Liver (tissue), 9 donors: Measurements from ENCODE around the gene DAPK1. TPM values are rescaled to one million over a fixed set of nuclear protein-coding genes. Genes with fewer than 3 reads are reported as not detected.

Source experiments
- DNase-seq: peaks from one replicate; pipeline ENCODE4 v3.0.0-alpha.2; 2017; ENCODE audit warnings: low spot score
- H3K27ac ChIP-seq, 2 donors: one replicate each; pipeline ENCODE4 v1.7.0; 2013; ENCODE audit warnings: inconsistent platforms in 2 of 2, low read length in 2 of 2, control low read depth in 1 of 2, low read depth in 1 of 2, mild to moderate bottlenecking in 1 of 2
- H3K27me3 ChIP-seq, 4 donors: one replicate each; pipeline versions ENCODE4 v1.6.1 to v1.7.0; 2013; ENCODE audit warnings: low read length in 3 of 4, inconsistent platforms in 1 of 4, mild to moderate bottlenecking in 1 of 4, moderate library complexity in 1 of 4; ENCODE audit not compliant: control insufficient read depth in 4 of 4, insufficient read depth in 4 of 4
- H3K36me3 ChIP-seq, 4 donors: one replicate each; pipeline versions ENCODE4 v1.6.1 to v1.7.0; 2013; ENCODE audit warnings: low read length in 3 of 4, mild to moderate bottlenecking in 3 of 4, low read depth in 1 of 4, moderate library complexity in 1 of 4; ENCODE audit not compliant: control insufficient read depth in 4 of 4, insufficient read depth in 3 of 4
- H3K4me1 ChIP-seq, 4 donors: one replicate each; pipeline versions ENCODE4 v1.6.1 to v1.7.0; 2013; ENCODE audit warnings: low read length in 3 of 4, mild to moderate bottlenecking in 3 of 4, moderate library complexity in 1 of 4; ENCODE audit not compliant: control insufficient read depth in 4 of 4, insufficient read depth in 4 of 4
- H3K4me3 ChIP-seq, 3 donors: one replicate each; pipeline versions ENCODE4 v1.6.1 to v1.7.0; 2013; ENCODE audit warnings: low read length in 3 of 3, control low read depth in 1 of 3, low read depth in 1 of 3, mild to moderate bottlenecking in 1 of 3
- H3K9ac ChIP-seq, 2 donors: one replicate each; pipeline ENCODE4 v1.7.0; 2013; ENCODE audit warnings: low read length in 2 of 2, mild to moderate bottlenecking in 2 of 2, moderate library complexity in 2 of 2, control low read depth in 1 of 2, low read depth in 1 of 2
- H3K9me3 ChIP-seq, 4 donors: one replicate each; pipeline versions ENCODE4 v1.6.1 to v1.7.0; 2013; ENCODE audit warnings: low read length in 3 of 4; ENCODE audit not compliant: control insufficient read depth in 4 of 4
- EGR1 ChIP-seq, 2 donors: IDR thresholded peaks; 2 replicates each; pipeline ENCODE4 v1.6.1; 2016 to 2018; ENCODE audit warnings: antibody characterized with exemption in 2 of 2, low read depth in 2 of 2
- FOXA1 ChIP-seq: IDR thresholded peaks from 2 replicates; pipeline ENCODE4 v1.6.1; 2016; ENCODE audit warnings: antibody characterized with exemption
- FOXA2 ChIP-seq: IDR thresholded peaks from 2 replicates; pipeline ENCODE4 v1.6.1; 2016; ENCODE audit warnings: antibody characterized with exemption
- GABPA ChIP-seq, 2 donors: IDR thresholded peaks in 1 of 2; conservative IDR thresholded peaks in 1 of 2; 2 replicates each; pipeline ENCODE4 v1.6.1; 2016; ENCODE audit warnings: antibody characterized with exemption in 2 of 2, mild to moderate bottlenecking in 1 of 2, moderate library complexity in 1 of 2
- HNF4A ChIP-seq, 2 donors: conservative IDR thresholded peaks; 2 replicates each; pipeline ENCODE4 v1.6.1; 2016; ENCODE audit warnings: antibody characterized with exemption in 2 of 2, mild to moderate bottlenecking in 2 of 2
- HNF4G ChIP-seq: IDR thresholded peaks from 2 replicates; pipeline ENCODE4 v1.6.1; 2016; ENCODE audit warnings: antibody characterized with exemption
- SP1 ChIP-seq: IDR thresholded peaks from 2 replicates; pipeline ENCODE4 v1.6.1; 2018; ENCODE audit warnings: antibody characterized with exemption, mild to moderate bottlenecking
- TAF1 ChIP-seq: conservative IDR thresholded peaks from 2 replicates; pipeline ENCODE4 v1.6.1; 2016; ENCODE audit warnings: antibody characterized with exemption, mild to moderate bottlenecking
- YY1 ChIP-seq: IDR thresholded peaks from 2 replicates; pipeline ENCODE4 v1.6.1; 2016; ENCODE audit warnings: antibody characterized with exemption, mild to moderate bottlenecking
- WGBS: extraction: QIAGEN DNeasy Blood & Tissue Kit; methylation state at CpG from one replicate; pipeline ENCODE4 v1.1.7; 2013; 5-methylcytosine and 5-hydroxymethylcytosine counted together
- polyA plus RNA-seq, 2 donors: library from polyadenylated mRNA; stranded (reverse) in 1 of 2; unstranded in 1 of 2; fragments of 200-250 nt in 1 of 2; fragments of >200 nt in 1 of 2; fragmentation: Nextera tagmentation in 1 of 2; extraction: Ambion mirVana in 1 of 2; gene quantifications; one replicate each; pipeline versions ENCODE4 v1.2.1 to v1.2.3, GENCODE V29; 2013 to 2015
- total RNA-seq, 2 donors: library from RNA; depleted of rRNA; stranded (reverse); fragments of >200 nt; gene quantifications; one replicate each; pipeline ENCODE4 v1.2.3, GENCODE V29; 2014
- TF ChIP-seq, protein P1 (sequence below): IDR thresholded peaks from 2 replicates; pipeline ENCODE4 v1.6.1; 2016; ENCODE audit warnings: antibody characterized with exemption
- TF ChIP-seq, protein P2 (sequence below): fragments of 150-350 bp; IDR thresholded peaks from 2 replicates; pipeline ENCODE4 v1.5.1; 2017; ENCODE audit warnings: improper control_type of control experiment, low read depth, low read length; ENCODE audit not compliant: missing input control
- TF ChIP-seq, protein P3 (sequence below): IDR thresholded peaks from 2 replicates; pipeline ENCODE4 v1.6.1; 2016; ENCODE audit warnings: antibody characterized with exemption
- donor health status: healthy.
- donor health status: healthy.
- donor health status: healthy.
- donor health status: healthy.
- donor health status: healthy.

Gene DAPK1
- total and polyA plus RNA-seq, 4 donors: 14.0 to 40.8 (median 21.8) TPM

DNA sequence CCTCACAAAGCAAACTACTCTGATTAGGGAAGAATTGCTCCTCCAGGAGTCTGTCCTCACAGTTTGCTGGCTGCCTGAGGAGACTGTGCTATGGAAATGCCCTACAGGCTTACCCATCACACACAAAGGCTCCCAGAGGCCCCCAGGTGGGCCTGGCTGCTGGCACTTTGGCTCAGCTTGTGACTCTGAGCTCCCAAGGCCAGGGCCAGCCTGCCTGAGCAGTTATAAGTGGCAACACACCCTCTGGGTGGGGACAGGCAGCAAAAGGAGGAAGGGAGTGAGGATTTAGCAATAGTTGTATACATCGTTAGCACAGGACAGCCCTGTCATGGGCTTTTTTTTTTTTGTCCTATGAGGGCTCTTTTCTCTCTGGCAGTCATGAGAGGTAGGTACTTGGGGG, 103.5 kb downstream of the DAPK1 start:
- 70% methylated on average over 1 of the region's 1 CpG for WGBS
- H3K27ac ChIP-seq: peak overlapping the region; percentile 15 to 29
- DNase-seq: no peak
- H3K27me3 ChIP-seq: no peaks in the 10 kb centered on the region
- no peaks in the 10 kb centered on the region for H3K9me3 ChIP-seq
- no peak overlapping the region for H3K4me3 ChIP-seq
- peaks cover 5 to 49% (median 29%) of the 10 kb centered on the region in 4 donors for H3K4me1 ChIP-seq
- peaks cover 3 to 10% (median 7%) of the 10 kb centered on the region in 4 donors for H3K36me3 ChIP-seq
- H3K9ac ChIP-seq: no peak overlapping the region
- TF ChIP-seq, protein P1, sequence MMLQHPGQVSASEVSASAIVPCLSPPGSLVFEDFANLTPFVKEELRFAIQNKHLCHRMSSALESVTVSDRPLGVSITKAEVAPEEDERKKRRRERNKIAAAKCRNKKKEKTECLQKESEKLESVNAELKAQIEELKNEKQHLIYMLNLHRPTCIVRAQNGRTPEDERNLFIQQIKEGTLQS: no peak
- TF ChIP-seq, protein P2, sequence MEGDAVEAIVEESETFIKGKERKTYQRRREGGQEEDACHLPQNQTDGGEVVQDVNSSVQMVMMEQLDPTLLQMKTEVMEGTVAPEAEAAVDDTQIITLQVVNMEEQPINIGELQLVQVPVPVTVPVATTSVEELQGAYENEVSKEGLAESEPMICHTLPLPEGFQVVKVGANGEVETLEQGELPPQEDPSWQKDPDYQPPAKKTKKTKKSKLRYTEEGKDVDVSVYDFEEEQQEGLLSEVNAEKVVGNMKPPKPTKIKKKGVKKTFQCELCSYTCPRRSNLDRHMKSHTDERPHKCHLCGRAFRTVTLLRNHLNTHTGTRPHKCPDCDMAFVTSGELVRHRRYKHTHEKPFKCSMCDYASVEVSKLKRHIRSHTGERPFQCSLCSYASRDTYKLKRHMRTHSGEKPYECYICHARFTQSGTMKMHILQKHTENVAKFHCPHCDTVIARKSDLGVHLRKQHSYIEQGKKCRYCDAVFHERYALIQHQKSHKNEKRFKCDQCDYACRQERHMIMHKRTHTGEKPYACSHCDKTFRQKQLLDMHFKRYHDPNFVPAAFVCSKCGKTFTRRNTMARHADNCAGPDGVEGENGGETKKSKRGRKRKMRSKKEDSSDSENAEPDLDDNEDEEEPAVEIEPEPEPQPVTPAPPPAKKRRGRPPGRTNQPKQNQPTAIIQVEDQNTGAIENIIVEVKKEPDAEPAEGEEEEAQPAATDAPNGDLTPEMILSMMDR: no peak

DNA sequence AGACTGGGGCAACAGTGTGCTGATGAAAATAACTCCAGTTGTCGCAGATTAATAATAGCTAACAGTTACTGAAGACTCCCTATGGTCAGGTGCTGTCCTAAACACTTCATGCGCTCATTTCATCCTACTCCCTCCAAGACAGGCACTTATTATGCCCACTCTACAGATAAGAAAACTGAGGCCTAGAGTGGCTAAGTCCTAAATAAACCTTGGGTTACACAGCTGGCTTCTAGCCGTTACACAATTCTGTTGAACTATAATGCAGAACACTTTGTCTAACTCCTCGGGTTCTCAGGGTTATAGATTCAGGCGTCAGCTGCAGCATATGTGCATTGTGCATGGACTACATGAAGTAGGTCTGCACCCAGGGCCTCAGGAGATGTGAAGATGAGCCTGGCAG, 103.9 kb downstream of the DAPK1 start:
- Histone ChIP-seq H3K9me3 (no peaks in the 10 kb centered on the region), H3K4me1 (peaks cover 5 to 44% (median 25%) of the 10 kb centered on the region in 4 donors), H3K4me3 (no peak overlapping the region), H3K27me3 (no peaks in the 10 kb centered on the region), H3K36me3 (peaks cover 3 to 10% (median 7%) of the 10 kb centered on the region in 4 donors), H3K9ac (no peak overlapping the region), H3K27ac (no peak overlapping the region)
- TF ChIP-seq, protein P2: no peak
- TF ChIP-seq EGR1 (IDR thresholded peaks at IDR 0.05; ENCODE audit: low read depth in 2 of 2) (no peak), HNF4A (conservative IDR thresholded peaks at IDR 0.05) (no peak), FOXA1 (no peak), FOXA2 (no peak), YY1 (no peak), SP1 (no peak)
- TF ChIP-seq, protein P3, sequence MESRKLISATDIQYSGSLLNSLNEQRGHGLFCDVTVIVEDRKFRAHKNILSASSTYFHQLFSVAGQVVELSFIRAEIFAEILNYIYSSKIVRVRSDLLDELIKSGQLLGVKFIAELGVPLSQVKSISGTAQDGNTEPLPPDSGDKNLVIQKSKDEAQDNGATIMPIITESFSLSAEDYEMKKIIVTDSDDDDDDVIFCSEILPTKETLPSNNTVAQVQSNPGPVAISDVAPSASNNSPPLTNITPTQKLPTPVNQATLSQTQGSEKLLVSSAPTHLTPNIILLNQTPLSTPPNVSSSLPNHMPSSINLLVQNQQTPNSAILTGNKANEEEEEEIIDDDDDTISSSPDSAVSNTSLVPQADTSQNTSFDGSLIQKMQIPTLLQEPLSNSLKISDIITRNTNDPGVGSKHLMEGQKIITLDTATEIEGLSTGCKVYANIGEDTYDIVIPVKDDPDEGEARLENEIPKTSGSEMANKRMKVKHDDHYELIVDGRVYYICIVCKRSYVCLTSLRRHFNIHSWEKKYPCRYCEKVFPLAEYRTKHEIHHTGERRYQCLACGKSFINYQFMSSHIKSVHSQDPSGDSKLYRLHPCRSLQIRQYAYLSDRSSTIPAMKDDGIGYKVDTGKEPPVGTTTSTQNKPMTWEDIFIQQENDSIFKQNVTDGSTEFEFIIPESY: no peak
- DNase-seq: no peak
- 84% methylated on average over 5 of the region's 5 CpGs for WGBS

DNA sequence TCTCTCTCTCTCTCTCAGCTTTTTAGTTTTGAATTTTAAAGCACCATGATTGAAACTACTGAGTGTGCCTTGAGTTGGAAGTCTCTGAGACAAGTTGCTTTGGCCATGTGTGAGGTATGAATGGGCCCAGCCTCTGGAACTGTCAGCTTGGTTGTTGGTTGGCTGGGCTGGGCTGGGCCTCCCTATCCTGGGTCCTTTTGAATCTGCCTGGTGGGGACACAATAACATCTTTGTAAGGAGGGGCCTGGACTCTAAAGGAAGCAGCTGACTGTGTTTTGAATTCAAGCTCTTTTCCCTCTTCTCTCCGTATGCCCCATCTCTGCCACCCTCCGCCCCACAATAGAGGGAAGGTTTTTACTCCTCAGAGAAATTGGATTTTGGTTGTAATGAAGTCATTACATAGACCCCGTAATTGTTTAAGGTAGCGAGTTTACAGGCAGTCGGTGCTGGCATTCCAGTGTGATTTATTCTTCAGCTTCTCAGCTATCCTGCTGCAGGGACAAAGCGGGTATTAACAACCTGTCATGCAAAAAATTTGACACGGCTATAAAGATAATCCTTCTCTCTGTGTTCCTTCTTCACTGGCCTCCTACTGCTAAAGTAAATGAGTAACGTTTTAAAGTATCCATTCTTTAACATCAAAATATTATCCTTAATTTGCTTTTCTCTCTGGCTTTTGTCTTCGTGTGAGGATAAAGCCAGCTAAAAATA, 105.4 kb downstream of the DAPK1 start:
- H3K9ac ChIP-seq: no peak overlapping the region
- no peak overlapping the region for H3K4me3 ChIP-seq
- no peaks in the 10 kb centered on the region for H3K27me3 ChIP-seq
- no peaks in the 10 kb centered on the region for H3K9me3 ChIP-seq
- WGBS: 91% methylated on average over 9 of the region's 9 CpGs
- no peak overlapping the region for H3K27ac ChIP-seq
- peaks cover 3 to 14% (median 12%) of the 10 kb centered on the region in 4 donors for H3K36me3 ChIP-seq
- DNase-seq: no peak
- H3K4me1 ChIP-seq: peaks cover 0 to 29% (median 10%) of the 10 kb centered on the region in 4 donors
- TF ChIP-seq TAF1 (no peak), HNF4G (no peak), GABPA (IDR thresholded peaks at IDR 0.05 in 1 of 2, conservative IDR thresholded peaks at IDR 0.05 in 1 of 2) (no peak), FOXA1 (no peak), SP1 (no peak)
- TF ChIP-seq, protein P2: no peak
